Effector CD4-positive, alpha-beta T cell (primary cell): Measurements from ENCODE around the gene PSMC1.

Experiments
- DNase-seq: peaks from one replicate; pipeline ENCODE4 v3.0.0-alpha.2; 2020

Gene PSMC1

GRCh38 chr14:90276646-90277367 lies 20.5 kb downstream of the PSMC1 start:
- no peak for DNase-seq

DNA sequence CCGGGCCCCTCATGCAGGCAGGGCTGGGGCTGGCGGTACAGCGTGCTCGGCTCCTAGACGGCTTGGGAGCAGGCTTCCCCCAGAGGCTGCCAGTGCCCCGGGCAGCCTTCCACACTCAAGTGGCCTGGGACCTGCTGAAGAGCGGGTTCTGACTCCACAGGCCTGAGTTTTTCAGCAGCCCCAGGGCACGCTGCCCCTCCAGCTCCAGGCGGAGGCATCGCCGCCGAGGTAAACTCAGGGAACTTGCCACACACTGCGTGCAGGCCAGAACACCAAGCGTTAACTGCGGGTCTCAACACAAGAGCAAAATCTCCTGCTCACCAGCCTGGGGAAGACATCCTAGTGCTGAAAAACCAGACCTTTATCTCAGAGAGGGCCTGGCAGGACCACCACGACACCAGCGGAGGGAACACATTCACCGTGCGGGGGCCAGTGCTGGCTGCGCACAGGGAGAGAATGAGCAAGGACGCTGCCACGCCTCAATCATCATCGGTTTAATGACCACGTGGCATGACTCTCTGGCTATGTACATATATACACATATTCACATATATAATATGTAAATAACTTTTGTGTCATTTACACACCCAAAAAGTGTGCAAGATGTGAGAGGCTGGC lies 21.3 kb downstream of the PSMC1 start:
- DNase-seq: no peak

- DNase-seq: no peak
These were observed 22.1 kb downstream of the PSMC1 start for GRCh38 chr14:90278199-90279175.

DNA sequence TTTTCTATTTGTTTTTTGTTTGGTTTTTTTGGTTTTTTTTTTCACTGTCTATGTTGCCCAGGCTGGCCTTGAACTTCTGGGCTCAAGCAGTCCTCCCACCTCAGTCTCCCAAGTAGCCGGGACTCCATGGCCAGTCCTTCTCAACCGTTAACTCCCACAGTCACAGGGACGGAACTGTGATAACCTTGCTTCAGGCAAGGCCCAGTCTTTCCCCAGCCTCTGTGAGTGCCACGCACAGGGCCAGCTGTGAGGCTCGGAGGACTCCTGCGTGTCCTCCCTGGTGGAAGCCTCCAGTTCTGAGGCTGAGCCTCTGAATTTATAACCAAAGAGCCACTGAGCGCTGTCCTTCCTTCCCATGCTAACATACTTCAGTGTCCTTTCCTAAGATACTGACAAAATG lies 23.7 kb downstream of the PSMC1 start:
- no peak for DNase-seq

DNA sequence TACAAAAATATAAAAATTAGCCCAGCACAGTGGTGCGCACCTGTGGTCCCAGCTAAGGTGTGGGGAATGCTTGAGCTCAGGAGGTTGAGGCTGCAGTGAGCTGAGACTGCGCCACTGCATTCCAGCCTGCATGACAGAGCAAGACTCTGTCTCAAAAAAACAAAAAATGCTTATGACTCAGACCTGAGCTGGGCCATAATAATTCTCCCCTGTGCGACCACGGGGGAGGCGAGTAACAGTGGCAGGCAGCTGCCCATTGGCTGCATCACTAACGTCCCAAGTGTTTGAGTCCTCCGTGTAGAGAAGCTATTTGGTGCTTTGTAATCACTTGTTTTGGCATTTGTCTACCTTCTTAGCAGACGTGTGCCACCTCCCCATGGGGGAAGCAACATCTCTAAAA lies 24.9 kb downstream of the PSMC1 start:
- DNase-seq: no peak

DNA sequence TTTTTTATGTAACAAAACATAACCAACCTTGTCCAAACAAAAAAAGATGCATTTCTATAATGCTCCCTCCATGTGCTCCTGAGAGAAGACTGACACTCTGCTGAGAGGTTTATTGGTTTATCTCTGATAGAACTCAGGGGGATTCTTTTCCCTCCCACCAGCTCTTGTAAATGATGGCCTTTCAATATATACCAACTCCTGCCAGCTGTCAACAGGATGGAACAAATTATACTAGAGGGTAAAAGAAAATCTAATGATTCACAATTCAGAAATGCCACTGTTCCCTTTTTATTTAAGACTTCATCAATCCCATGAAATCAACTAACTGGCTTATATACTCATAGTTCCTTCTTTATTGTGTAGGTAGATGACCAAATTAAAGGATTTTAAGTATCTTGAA lies 25.4 kb downstream of the PSMC1 start:
- DNase-seq: no peak

GRCh38 chr14:90287791-90288190 lies 31.4 kb downstream of the PSMC1 start:
- DNase-seq: no peak

GRCh38 chr14:90288651-90289355 lies 32.5 kb downstream of the PSMC1 start:
- DNase-seq: no peak

GRCh38 chr14:90290337-90291011 lies 34.1 kb downstream of the PSMC1 start:
- DNase-seq: no peak

DNA sequence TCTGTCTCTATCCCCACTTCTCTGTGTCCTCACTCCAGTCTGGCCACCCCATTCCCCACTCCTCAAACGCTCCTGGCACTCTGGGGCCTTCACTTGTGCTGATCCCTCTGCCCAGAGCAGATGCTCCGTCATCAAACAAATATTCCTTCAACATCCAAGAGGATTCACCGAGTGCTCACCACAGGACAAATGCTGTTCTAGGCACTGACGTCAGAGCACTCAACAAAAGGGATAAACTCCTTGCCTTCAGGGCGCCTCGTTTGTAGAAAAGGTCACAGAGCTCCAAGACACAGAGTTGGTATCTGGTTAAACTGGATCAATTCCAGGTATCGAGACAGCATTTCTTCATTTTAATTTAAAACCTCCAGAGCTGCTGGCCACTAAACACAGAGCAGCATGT lies 35.3 kb downstream of the PSMC1 start:
- no peak for DNase-seq

- DNase-seq: no peak
These were observed 37.7 kb downstream of the PSMC1 start for GRCh38 chr14:90293766-90294730.

- no peak for DNase-seq
These were observed 38.5 kb downstream of the PSMC1 start for GRCh38 chr14:90294872-90295271.

GRCh38 chr14:90295870-90296516 lies 39.6 kb downstream of the PSMC1 start:
- no peak for DNase-seq

DNA sequence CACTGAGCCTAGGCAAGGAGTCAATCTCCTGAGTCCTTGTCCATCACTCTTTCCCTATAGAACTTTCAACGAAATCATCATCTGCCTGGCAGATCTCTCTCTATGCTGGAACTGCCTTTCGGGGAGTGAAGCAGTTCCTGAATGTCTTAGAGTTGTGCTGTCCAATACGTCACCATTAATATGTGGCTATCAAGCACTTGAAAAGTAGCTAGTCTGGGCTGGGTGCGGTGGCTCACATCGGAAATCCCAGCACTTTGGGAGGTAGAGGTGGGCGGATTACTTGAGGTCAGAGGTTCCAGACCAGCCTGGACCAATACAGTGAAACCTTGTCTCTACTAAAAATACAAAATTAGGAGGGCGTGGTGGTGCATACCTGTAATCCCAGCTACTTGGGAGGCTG lies 40.3 kb downstream of the PSMC1 start:
- no peak for DNase-seq

DNA sequence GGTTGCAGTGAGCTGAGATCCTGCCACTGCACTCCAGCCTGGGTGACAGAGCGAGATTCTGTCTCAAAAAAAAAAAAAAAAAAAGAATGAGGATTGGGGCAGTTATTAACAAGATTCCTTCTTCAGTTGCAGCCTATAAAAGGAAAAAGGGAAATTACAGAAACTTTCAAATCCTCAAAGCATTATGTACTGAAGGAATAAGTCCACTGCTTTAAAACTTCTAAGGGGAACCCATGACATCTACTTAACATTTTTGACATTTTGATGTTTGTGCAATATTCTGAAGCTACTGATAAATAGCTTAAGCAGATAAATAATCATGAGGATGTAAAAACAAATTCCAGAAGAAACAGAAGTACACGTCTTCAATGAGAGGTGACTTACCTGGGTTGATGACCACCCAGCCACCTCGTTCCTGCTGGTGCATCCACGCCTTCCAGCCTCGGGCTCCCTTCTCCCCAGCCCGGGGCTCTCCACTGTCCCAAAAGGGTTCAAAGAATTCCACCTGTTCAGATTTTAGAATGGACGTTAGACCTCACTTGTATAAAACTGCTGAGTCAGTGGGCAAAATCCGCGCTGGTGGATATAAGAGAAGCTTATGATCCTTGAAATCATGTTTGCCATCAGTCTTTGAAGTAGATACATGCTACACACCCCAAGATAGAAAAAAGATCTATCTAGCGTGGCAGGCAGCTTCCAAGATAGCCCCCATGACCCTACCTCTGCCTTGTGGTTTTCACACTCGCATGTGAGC lies 41.7 kb downstream of the PSMC1 start:
- DNase-seq: no peak

DNA sequence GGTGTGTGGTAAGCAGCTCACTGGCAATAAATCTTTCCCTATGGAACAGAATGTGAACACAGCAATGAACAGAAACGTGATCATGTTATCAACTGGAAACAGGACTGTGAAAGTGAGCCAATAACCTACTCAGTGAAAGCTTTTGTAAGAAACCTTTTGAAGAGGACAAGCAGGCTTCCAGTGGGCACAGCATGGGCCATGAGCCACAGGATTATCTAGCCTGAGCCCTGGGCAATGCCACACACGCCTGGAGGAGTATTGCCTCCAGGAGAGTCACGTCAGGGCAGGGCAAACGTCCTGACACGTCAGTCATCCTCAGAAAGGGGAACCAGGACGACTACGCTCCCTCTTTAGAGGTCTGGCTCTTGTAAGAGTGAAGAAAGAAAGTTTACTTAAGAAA lies 43.1 kb downstream of the PSMC1 start:
- DNase-seq: no peak

DNA sequence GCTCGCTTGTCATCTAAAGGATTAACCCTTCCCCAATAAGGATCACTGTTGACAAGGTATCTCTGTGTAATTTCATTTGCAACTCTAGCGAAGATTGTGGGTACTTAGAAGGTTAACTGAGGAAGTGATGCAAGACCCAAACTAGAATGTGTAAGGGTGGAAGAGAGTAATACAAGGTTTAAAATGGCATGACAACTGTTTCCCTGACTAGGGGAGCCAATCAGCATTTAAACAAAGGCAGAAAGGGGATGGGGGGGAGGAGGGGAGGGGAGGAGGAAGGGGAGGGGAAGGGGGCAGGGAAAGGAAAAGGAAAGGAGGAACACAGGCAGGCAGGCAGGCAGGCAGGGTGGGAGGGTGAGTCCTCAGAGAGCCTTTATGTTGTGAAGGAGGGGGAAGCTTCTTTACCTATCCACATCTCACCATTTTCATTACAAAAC lies 44.3 kb downstream of the PSMC1 start:
- DNase-seq: no peak

GRCh38 chr14:90301122-90301521 lies 44.8 kb downstream of the PSMC1 start:
- DNase-seq: no peak

- no peak for DNase-seq
These were observed 45.3 kb downstream of the PSMC1 start for GRCh38 chr14:90301668-90302090.
